Activated T-cell treated with anti-CD3 and anti-CD28 coated beads, Interleukin-2, amount 50 U/mL, for 48 hours (primary cell): Measurements from ENCODE around the gene FBXL16.

Source experiments
- DNase-seq, 2 experiments: peaks; one replicate each; pipeline ENCODE4 v3.0.0-alpha.2; 2020

Gene FBXL16

DNA sequence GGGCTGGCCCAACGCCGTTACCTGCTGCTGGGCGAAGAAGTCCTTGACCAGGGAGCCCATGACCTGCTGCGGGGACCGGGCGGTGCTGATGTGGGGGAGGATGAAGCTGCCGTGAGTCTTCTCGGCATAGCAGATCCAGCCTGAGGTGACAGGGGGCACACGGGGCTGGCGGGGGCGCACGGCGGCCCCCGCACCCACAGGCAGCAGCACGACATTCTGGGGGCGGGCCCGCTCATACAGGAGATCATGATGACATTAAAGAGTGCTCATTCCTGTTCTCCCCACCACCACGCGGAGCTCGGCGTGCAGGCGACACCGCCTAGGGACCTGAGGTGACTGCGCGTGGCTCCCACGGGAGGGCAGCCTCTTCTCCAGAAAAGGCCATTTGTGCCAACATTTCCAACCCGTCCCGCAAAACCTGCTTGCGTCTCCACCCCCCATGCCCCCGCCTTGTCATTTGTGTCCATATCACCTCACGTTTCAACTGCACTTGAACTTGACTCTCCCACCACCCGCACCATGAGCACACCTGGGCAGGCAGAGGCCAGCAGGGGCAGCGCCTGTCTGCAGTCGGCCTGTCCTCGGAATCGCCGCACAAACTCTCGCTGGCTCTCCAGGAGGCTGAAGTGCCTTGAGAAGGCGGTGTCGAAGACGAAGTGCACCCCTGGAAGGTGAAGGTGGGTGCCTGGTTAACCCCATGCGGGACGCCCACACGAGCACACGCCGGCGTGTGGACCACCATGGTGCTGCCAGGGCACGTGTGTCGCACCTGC is 28.8 kb upstream of the FBXL16 start:
- no peak for DNase-seq

DNA sequence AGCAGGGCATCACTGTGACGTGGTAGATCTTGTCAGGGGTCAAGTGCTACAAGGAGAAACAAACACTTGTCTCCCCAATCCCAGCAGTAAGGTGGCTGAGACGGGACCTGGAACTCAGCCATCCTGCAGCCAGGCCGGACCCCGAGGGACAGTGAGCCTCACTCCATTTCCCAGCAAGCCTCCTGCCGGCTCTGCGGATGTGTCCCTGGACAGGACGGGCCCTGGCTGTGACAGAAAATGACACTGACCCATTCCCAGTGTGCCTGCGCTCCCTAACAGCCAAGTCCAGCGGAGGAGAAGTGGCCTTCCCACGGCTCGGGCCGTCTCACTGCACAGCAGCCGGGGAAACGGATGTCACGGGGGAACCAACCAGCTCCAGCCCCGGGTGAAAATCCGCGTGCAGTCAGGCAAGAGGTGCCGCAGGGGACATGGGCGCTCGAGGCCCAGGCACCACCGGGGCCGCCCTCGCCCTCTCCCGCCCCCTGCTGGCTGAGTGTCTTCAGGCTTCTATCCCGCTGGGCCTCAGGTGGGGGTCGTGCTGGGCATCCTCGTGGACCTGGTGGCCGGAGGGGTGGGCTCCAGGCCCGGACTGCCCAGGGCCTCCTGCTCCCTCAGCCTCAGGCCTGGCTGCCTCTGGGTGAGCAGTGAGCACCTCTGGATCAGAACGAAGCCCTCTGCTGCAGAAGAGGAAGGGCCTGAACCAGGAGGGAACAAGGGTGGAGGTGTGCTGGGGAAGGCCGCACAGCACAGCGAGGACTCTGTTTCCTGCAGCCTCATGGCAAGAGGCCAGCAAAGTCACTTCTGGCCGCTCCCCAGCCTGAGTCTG is 28.0 kb upstream of the FBXL16 start:
- DNase-seq, result peak; percentile 64 to 65

DNA sequence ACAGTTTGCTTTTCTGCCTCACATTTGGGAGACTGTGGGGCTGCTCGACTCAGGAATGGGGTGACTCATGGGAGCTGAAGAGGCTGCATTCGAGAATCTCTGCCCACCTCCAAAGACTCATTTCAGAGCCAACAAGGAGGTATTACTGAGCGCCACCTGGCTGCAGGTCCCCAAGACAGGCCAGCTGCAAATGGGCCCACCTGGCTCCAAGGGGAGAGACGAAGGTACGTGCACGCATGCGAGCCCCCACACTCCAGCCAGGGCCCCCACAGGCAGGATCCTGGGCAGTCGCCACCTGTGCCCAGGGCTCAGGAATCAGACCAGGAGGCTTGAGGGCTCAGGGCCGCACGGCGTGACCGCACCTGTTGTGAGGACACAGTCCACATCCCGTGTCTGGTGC is 27.3 kb upstream of the FBXL16 start:
- no peak for DNase-seq

DNA sequence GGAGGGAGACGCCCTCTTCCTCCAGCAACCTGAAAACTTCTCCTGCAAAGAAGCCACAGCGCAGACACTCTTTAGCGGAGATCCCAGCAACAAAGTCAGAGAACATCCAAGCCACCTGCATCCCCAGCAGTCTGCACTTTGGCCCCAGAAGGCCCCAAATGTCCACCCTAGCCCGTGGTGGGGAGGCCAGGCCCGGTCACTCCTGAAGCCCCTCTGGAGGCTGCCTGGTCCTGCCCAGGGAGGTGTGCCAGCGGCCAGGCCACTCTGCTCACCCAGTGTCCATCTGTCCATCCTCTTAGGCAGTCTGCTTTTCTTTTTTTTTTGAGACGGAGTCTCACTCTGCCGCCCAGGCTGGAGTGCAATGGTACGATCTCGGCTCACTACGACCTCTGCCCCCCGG is 26.7 kb upstream of the FBXL16 start:
- no peak for DNase-seq

DNA sequence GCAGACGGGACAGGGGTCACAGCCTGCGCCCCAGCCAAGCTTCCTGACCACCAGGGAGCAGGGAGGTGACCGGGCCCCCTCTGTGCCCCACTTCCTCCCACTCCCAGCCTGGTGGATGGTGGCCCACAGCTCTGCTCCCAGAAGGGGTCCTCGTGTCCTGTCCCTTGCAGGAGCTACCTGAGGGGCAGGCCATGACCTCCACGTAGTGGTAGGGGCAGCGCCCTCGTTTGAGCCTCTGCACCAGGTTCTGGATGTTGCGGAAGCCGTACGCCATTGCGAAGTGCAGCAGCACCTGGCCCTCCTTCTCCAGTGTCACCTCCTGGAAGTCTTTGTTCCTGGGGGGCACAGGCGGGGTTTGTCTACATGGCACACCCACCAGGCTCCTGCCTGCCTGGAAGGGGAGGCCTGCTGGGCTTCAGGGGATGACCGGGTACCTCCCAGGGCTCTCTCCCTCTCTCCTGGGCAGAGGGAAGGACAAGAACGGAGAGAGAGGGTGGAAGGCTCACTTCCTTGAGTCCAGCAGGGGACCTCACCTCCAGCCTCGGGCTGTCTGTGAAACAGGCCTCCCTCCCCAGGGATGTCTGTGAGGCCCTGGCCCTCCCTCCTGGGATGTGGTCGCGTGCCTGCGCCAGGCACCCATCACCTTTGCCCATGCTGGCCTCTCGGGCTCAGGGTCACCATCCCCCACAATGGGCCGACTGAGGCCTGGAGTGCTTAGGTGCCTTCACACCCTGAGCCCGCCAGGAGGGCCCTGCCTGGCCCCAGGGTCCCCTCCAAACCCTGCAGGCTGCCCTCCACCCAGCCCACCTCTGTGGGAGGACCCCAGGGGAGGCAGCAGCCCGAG is 25.3 kb upstream of the FBXL16 start:
- DNase-seq, result peak; percentile 24 to 25

DNA sequence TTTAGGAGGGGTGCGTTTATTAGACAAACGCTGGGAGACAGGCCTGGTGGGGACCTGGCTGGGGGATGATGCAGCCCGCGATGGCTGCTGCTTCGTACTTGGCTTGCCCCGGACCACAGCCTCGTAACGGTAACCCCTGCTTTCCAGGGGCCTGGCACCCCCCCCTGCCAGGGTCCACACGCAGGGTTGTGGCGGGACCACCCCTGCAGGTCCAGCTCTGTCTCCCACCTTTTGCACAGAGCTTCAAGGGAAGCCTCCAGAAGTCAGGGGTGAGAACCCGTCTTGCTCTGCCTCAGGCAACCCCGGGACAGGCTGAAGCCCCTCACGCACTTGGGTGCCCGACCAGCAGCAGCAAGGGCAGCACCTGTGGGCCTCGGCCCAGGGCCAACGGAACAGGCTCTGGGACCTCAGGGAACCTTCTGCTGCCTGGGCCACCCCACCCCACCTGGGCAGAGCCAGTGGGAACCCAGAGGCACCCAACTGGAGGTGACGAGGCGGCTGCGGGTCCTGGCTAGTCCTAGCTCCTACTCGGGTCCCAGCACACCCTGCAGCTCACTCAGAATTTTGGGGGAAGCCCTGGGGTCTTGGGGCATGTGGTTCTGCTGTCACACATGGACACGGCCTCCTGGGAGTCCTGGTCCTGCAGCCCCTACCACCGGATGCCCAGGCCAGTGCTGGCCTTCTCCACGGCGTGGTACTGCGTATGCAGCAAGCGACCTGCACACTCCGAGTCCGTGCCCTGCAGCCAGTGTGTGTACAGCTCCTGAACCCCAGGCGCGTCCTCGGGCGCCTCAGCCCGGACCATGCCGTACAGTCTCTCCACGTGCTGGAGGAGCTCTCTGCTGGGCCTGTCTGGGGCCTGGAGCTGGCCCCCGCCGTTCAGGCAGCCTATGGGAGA is 24.4 kb upstream of the FBXL16 start:
- peak; percentile 19 to 27 for DNase-seq

DNA sequence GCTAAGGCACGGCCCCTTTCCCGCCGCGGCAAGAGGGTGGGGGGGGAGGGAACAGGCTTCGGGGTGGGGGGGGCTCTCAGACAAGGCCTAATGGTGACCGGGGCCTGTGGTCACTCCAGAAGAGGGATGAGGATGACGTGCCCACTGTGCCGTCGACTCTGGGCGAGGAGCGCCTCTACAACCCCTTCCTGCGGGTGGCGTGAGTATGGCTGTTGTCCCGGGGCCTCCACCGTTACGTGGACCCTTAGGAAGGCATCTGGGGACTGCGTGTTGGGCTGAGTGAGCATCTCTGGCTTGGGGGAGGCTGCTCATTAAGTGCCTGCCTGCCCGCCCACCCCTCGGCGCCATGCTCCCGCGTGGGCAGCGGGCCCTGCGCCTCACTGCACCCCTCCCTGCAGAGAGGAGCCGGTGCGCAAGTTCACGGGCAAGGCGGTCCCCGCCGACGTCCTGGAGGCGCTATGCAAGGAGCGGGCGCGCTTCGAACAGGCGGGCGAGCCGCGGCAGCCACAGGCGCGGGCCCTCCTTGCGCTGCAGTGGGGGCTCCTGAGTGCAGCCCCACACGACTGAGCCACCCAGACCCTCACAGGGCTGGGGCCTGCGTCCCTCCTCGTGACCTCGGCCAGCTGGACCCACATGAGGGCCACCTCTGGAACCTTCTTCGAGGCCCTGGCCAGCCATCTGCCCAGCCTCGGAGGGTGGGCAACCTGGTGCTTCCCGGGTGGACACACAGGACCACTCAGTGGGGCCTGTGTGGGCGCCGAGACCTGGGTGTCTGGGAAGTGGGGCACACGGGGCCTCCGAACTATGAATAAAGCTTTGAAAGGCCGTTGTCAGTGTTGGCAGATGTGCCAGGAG is 23.5 kb upstream of the FBXL16 start:
- peak; percentile 35 for DNase-seq

DNA sequence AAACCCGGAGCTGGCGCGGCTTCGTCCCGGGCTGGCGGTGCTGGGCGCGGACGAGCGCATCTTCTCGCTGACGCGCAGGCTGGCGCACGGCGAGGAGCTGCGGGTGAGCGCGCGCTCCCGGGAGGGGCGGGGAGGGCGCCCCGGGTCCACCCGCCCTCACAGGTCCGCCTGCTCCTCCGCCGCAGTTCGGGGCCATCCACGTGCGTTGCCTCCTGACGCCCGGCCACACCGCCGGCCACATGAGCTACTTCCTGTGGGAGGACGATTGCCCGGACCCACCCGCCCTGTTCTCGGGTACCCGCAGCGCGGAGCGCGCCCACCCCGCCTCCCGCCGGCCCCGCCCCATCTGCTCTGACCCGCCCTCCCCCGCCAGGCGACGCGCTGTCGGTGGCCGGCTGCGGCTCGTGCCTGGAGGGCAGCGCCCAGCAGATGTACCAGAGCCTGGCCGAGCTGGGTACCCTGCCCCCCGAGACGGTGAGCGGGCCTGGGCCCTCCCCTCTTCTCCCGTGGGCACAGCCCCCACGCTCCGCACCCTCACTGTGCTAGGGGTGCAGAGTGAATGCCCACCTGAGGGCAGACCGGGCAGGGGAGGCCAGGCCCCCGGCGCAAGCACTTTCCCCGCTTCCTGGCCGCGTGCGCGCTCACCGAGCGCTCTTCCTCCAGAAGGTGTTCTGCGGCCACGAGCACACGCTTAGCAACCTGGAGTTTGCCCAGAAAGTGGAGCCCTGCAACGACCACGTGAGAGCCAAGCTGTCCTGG is 22.7 kb upstream of the FBXL16 start:
- DNase-seq, result peak; percentile 73 to 78

DNA sequence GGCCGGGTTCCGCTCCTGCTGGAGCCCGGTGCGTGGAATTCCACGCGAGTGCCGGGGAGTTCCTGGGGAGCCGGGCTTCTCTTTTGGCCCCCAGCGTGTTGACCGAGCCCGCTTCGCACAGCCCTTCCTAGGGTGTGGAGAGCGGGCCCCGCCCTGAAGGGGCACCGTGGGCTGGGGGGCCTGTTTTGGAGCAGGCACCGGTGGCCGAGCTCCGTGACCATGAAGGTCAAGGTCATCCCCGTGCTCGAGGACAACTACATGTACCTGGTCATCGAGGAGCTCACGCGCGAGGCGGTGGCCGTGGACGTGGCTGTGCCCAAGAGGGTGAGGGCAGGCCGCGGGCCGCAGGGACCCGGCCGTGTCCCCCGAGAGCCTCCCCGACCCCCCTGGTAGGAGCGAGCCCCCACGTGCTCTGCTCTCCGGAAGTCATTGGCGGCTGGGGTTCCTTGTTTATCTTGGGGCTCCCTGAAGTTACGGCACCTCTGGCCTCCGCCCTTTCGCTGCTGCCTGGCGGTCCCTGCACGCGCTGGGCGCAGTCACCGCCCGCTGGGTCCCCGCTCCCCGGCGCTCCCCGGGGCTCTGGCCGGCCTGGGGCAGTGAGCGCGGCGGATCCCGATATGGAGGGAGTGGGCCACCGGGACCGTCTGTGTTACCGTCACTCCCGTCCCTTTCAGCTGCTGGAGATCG is 21.8 kb upstream of the FBXL16 start:
- DNase-seq, result peak; percentile 51 to 59

DNA sequence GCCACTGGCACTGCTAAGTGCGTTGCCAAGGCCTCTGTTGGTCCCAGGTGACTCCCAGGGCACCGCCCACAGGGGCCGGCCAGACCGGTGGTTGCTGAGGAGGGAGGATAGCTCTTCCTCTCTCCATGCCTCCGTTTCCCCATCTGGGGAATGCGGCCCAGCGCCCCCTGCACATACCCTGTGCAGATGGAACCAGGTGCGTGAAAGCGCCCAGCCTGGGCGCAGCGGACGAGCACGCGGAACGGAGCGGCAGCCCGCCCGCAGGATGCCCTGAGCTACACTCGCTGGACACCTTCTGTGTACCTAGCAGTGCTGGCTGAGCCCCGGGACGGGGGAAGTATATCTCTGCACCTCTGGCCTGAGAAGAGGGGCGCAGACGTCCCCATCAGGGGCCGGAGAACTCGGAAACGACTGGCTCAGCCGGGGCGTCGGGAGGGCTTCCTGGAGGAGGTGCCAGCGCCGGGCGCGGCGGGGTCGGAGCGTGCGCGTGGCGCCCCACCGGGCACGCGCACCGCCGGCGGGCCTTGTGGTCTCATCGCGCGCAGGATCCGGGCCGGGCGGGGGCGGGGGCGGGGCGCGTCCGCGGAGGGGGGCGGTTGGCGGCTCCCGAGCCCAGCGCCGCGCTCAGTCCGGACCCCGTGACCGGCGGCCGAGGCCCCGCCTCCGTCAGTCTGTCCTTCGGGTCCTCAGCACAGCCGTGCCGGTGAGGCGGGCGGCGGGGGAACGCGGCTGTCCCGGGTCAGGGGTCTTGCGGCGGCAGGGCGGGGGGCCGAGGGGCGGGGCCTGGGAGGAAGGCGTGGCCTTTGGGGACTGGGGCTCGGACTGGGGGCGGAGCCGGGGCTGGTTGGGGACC is 21.1 kb upstream of the FBXL16 start, which contains the start of the genes CCDC78 and HAGHL:
TSS of gene CCDC78 (minus strand) at position 6 of the 853 bp plus-strand sequence. CDS start 76 bp downstream, outside the sequence.
TSS of gene HAGHL (plus strand) at position 669 of the 853 bp plus-strand sequence. CDS start 404 bp downstream, outside the sequence.
- peak; percentile 77 to 78 for DNase-seq

DNA sequence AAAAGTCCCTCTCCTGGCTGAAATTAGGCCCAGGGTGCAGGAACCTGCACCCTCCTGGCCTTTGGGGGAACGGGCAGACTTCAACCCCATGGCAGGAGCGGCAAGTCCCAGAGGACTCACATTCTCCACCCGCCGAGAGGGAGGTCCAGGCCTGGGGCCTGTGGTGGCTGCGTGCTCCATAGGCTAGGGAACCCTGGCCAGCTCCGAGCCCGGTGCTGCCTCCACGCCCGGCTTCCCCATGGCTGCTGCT is 20.5 kb upstream of the FBXL16 start:
- no peak for DNase-seq

DNA sequence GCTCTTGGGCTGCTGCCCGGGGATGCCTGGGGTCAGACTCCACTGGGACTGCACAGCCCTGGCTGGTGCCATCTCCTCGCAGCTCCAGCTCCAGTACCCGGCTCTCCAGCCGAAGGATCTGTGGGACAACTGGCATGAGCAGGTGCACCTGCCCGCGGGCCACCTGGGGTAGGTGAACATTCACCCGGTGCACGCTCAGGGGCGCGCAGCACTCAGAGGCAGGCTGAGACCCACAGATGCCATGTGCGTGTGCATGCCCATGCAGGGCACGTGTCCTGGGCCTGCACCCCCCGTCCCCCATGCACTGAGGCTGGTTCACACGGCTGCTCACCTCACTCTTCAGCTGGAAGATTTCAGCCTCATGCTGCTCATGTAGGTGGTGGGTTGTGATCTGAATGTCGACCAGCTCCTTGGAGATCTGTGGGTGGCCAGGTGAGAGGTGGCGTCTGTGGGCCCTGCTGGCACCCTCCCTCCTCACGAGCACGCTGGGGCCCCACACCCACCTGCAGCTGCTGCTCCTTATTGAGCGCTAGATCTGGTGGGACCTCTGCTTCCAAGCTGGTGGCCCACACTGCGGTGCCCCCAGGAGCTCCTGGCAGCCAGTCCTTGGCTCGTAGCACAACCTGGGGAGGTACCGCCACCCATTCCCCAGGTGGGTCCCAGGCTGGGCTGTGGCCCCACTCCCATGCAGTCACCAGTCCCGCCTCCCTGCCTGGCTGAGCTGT is 20.0 kb upstream of the FBXL16 start:
- no peak for DNase-seq

DNA sequence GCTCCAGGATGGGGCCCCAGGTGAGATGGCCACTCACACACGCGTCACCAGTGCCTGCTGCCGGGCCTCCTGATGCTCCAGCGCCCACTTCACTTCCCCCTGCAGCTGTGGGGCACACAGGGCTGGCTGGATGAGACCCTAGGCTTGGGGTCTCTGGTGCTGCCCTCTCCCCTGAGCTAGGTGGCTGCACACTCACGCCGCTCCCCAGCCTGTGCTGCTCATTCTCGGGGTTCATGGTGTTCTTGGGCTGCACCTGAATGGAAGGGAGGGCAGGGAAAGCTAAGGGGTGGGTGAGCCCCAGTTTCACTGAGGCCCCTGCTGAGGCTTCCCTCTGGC is 19.4 kb upstream of the FBXL16 start:
- no peak for DNase-seq

DNA sequence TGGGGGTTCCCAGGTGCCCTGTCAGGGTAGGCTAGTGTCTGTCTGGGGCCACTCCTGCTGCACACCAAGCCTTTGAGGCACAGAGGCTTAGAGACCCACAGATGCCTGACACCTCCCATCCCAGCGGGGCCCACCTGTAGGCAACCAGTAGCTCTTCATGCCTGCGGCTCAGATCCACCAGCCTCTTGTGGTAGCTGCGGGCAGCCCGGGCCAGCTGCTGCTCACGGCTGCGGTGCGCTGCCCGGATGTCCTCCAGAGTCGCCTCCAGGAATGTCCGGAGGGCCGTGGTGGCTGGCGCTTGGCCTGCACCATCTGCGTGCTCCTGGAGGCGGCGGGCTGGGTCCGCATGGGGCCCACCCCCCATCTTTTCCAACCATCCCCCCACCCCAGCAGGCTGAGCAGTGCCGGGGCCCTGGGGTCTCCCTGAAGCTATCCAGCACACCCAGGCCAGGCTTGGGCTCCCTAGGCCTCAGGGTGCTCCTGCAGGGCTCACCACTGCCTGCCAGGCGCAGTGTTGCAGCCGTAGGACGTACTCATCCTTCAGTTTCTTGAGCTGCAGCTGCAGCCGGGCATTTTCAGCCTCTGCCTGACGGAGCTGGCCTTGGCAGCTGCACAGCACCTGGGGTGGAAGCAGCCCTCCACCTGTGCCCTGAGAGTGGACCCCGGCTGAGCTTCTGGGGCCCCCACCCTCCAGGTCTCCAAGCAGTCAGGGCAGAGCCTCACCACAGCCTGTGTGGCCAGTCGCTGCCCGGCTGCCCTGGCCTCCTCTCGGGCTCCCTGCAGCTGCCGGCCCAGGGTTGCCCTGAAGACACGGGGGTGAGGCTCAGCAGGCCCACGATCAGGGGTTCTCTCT is 18.8 kb upstream of the FBXL16 start:
- no peak for DNase-seq

DNA sequence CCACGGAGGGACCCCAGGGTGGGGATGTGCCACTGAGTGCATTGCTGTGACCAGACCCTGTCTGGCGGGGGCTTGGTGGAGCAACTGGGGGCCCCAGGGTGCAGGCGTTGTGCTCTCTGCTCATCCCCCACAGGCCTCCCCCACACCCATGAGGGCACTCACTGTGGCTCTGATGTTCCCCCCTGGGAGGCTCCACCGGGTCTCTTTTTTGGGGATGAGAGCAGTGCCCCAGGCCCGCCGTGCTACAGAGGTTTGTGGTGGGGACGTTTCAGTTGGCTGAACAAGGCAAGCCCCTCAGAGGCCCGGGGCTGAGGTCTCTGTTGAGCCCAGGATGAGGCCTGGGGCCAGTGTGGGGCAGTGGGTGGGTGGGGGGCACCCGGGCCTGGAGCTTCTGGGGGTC is 18.1 kb upstream of the FBXL16 start:
- no peak for DNase-seq

DNA sequence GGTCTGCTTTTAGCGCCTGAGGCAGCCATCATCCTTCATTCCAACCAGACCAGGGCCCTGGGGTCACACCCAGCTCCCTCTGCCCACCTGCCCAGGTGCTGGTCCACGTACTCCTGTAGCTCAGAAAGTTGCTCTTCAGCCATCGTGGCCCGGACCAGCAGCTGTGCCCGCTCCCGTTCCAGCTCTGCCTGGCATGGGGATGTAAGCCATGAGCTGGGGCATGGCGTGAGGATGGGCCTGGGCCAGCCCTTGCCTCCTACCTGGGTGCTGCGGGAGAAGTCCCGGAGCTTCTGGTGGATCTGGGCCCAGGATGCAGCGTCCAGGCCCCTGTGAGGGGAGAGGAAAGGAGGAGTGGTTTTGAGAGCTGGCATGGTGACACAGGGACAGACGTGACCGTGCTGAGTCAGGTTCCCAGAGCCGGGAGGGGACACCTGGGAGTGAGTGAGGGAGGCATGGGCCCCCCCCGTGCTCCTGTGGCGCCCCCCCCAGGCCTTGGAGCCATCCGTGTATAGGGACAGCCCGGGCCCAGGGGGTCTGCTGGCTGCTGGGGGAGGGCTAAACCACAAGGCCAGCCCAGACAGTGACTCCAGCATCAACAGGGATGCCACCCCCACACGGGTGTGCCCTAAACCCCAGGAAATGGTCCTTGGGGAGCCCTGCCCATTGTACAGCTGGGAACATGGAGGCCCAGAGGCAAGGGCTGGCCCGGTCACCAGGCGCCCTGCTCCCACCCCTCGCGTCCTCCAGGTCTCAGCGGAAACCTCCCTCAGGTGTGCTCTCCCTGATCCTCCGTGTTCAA is 17.4 kb upstream of the FBXL16 start:
- DNase-seq, result no peak
